Type B pancreatic cell (in vitro differentiated cells): ENCODE data around the gene FOXC2. TPM values are rescaled to one million over a fixed set of nuclear protein-coding genes. Genes with fewer than 3 reads are reported as not detected.
A peak's percentile ranks its signal among the peaks of the same experiment; 100 is the strongest.

Experiments used
- DNase-seq: peaks from one replicate; pipeline ENCODE4 v3.0.0; 2021; ENCODE audit warnings: mixed read lengths; ENCODE audit not compliant: unreplicated experiment; ENCODE audit errors: extremely low spot score
- H3K27ac Mint-ChIP-seq: 2 replicates; pipeline ENCODE4 v1.8.0; 2021; ENCODE audit warnings: mild to moderate bottlenecking, mixed read lengths
- H3K27me3 Mint-ChIP-seq: 2 replicates; pipeline ENCODE4 v1.8.0; 2021; ENCODE audit warnings: mixed read lengths
- H3K36me3 Mint-ChIP-seq: 2 replicates; pipeline ENCODE4 v1.8.0; 2021; ENCODE audit warnings: mixed read lengths
- H3K4me1 Mint-ChIP-seq: one replicate; pipeline ENCODE4 v1.8.0; 2021; ENCODE audit warnings: mixed read lengths; ENCODE audit not compliant: unreplicated experiment
- H3K4me3 Mint-ChIP-seq: 2 replicates; pipeline ENCODE4 v1.8.0; 2021; ENCODE audit warnings: mild to moderate bottlenecking, mixed read lengths
- H3K9me3 Mint-ChIP-seq: 2 replicates; pipeline ENCODE4 v1.8.0; 2021; ENCODE audit warnings: mixed read lengths
- total RNA-seq: library from RNA; stranded (reverse); gene quantifications from 2 replicates; pipeline ENCODE4 v1.2.1, GENCODE V29; 2021; ENCODE audit warnings: low replicate concordance
- TF ChIP-seq, protein P1 (sequence below): fragments of 200-600 bp; sonication (generic); conservative IDR thresholded peaks from 2 replicates; pipeline ENCODE4 v1.5.0; 2021; ENCODE audit warnings: antibody characterized with exemption, mild to moderate bottlenecking

FOXC2 gene
- total RNA-seq, 1 donor from 2014 or later: 11.3 TPM

DNA sequence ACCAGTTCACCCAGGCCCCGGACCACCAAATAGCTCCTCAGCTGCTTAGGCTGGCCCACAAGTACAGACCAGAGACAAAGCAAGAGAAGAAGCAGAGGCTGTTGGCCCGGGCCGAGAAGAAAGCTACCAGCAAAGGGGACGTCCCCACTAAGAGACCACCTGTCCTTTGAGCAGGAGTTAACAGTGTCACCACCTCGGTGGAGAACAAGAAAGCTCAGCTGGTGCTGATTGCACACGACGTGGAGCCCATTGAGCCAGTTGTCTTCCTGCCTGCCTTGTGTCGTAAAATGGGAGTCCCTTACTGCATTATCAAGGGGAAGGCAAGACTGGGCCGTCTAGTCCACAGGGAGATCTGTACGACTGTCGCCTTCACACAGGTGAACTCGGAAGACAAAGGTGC lies 40.9 kb upstream of the FOXC2 start:
- no peak overlapping the region for H3K27ac Mint-ChIP-seq
- peaks cover 4% of the 10 kb centered on the region for H3K4me1 Mint-ChIP-seq
- TF ChIP-seq, protein P1, sequence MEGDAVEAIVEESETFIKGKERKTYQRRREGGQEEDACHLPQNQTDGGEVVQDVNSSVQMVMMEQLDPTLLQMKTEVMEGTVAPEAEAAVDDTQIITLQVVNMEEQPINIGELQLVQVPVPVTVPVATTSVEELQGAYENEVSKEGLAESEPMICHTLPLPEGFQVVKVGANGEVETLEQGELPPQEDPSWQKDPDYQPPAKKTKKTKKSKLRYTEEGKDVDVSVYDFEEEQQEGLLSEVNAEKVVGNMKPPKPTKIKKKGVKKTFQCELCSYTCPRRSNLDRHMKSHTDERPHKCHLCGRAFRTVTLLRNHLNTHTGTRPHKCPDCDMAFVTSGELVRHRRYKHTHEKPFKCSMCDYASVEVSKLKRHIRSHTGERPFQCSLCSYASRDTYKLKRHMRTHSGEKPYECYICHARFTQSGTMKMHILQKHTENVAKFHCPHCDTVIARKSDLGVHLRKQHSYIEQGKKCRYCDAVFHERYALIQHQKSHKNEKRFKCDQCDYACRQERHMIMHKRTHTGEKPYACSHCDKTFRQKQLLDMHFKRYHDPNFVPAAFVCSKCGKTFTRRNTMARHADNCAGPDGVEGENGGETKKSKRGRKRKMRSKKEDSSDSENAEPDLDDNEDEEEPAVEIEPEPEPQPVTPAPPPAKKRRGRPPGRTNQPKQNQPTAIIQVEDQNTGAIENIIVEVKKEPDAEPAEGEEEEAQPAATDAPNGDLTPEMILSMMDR: no peak
- no peaks in the 10 kb centered on the region for H3K36me3 Mint-ChIP-seq
- H3K4me3 Mint-ChIP-seq: no peak overlapping the region
- no peak for DNase-seq
- no peaks in the 10 kb centered on the region for H3K9me3 Mint-ChIP-seq
- peaks cover 58% of the 10 kb centered on the region for H3K27me3 Mint-ChIP-seq

DNA sequence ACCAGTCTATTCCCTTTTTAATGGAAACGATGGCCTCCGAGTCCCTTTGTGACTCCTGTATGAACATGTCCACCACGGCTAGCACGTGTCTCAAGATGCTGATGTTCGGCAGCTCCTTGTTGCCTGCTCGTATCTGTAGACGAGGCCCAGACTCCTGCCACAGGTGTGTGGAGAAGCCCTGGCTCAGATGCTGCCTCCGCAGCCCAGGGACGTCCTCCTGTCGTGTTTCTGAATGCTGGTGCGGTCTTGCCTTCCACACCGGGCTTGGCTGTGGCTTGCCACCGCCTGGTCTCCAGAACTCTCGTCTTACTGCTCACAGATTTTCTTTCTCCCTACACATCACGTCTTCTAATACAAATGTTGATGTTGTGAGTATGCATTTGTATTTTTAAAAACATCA lies 39.3 kb upstream of the FOXC2 start:
- no peak for DNase-seq
- Mint-ChIP-seq H3K4me3 (no peak overlapping the region), H3K27ac (no peak overlapping the region), H3K4me1 (peaks cover 4% of the 10 kb centered on the region), H3K27me3 (peaks cover 42% of the 10 kb centered on the region), H3K36me3 (no peaks in the 10 kb centered on the region), H3K9me3 (no peaks in the 10 kb centered on the region)
- TF ChIP-seq, protein P1: no peak

DNA sequence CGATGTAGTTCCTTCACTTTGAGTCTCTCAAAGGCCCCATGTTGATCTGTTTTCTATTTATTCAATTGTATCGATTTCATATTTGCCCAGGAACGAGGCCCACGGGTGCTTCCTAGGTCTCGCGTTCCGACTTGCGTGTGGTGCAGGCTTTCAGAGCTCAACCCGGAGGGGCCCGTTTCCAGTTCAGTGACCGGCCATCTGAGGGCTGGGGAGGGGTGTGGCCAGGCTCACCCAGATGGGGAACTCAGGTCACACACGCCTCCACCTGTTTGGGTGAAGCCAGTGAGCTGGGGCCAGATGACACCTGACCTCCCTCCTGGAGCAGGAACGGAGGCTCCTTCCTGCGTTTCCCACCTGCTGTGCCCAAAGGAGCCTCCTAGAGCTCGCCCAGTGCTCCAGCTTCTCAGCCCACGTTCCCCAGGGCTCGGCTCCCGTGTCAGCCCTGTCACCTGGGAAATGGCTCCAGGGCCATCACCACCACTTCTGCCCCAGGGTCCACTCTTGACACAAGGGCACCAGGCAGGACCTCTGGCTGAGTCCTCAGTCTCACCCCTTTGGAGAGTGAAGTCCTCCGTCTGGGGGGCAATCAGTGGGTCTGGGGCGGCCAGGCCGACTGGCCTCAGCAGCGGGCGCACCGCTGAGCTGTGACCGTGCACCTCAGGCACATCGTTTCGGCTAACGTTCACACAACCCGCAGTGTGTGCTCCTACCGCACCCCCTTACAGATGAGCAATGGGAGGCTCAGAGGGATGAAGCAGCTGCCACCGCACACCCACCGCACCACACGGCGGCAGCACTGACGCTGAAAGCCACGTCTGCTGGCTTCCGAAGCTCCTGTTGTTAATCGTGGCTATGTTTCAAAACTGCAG lies 38.3 kb upstream of the FOXC2 start:
- no peak for DNase-seq
- Mint-ChIP-seq H3K27me3 (peaks cover 39% of the 10 kb centered on the region), H3K27ac (no peak overlapping the region), H3K4me1 (peaks cover 4% of the 10 kb centered on the region), H3K9me3 (no peaks in the 10 kb centered on the region), H3K36me3 (no peaks in the 10 kb centered on the region), H3K4me3 (no peak overlapping the region)
- TF ChIP-seq, protein P1: peak; percentile 27

DNA sequence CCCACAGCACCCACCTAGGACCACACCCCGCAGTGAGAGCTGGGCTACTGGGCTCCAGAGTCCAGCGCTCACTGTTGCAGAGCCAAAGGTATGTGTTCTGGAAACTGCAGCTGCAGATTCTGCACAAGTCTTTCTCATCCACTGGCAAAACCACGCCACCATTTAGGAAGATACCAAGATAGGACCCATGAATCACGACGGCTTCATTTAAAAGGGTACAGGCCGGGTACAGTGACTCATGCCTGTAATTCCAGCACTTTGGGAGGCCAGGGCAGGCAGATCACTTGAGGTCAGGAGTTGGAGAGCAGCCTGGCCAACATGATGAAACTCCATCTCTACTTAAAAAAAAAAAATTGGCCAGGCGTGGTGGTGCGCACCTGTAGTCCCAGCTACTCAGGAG lies 37.5 kb upstream of the FOXC2 start:
- H3K4me3 Mint-ChIP-seq: no peak overlapping the region

DNA sequence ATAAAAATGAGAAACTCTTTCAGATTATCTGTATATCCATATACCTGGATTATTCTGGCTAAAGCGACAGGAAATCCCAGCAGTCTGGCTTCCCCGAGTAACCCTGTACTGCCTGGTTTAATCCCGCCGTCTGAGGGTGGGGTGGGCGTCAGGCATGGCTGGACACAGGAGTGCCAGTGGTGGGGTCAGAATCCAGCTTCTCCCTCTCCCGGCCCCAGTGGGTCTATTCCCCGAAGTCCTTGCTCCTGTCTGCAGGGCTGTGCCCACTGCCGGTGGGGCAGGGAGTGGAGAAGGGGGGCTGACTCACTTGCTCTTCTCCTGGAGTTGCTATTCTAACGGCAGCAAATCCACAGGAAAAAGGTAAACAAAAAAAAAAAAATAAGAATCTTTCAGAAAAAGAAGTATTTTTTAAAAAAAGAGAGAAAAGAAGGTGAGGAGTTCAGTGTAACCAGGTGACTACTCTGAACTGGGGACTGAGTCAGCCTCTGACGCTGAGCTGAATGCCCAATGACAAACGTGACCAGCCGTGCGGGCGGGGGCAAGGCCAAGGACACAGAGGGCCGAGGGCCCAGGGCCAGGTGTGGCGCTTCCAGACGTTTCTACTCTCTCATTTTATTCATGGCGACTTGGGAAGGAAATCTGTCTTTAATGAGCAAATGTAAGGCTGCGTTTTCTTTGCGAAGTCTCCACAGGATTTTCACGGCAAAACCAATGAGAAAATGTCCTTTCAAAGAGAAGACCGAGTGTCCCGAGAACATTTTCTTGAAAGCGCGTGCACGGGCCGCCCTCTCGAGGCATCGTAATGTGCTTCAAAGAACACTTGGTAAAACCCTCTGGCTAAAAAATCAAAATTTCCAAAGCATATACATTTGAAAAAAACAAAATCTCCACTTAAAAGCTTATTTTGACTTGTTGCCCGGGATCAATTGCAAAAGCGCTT lies 36.1 kb upstream of the FOXC2 start:
- Mint-ChIP-seq H3K36me3 (no peaks in the 10 kb centered on the region), H3K4me1 (peaks cover 4% of the 10 kb centered on the region), H3K9me3 (no peaks in the 10 kb centered on the region), H3K27ac (no peak overlapping the region), H3K4me3 (no peak overlapping the region), H3K27me3 (peaks cover 21% of the 10 kb centered on the region)
- no peak for DNase-seq
- TF ChIP-seq, protein P1: no peak

More for the DNA sequence above, 37.5 kb upstream of the FOXC2 start:
- Mint-ChIP-seq H3K27me3 (peaks cover 33% of the 10 kb centered on the region), H3K4me1 (peaks cover 4% of the 10 kb centered on the region), H3K27ac (no peak overlapping the region), H3K36me3 (no peaks in the 10 kb centered on the region), H3K9me3 (no peaks in the 10 kb centered on the region)
- no peak for DNase-seq
- TF ChIP-seq, protein P1: no peak
